ENCODE results near the gene CMTM5. TPM values are rescaled to one million over a fixed set of nuclear protein-coding genes. Genes with fewer than 3 reads are reported as not detected.

Gene CMTM5
- total RNA-seq, 1 experiment from 2014 or later: not detected

- no peak for TF ChIP-seq CTCF (IDR thresholded peaks at IDR 0.05; ENCODE audit: insufficient read depth in 1 of 2, low read depth in 1 of 2, low read length in 1 of 2, severe bottlenecking in 1 of 2, unreplicated experiment in 1 of 2)
- no peak overlapping the region for H3K27ac Mint-ChIP-seq (ENCODE audit: unreplicated experiment)
- H3K4me3 Mint-ChIP-seq (ENCODE audit: unreplicated experiment): no peak overlapping the region
- H3K4me3 ChIP-seq (ENCODE audit: low read depth, low read length): no peak overlapping the region
- DNase-seq: no peak
- POLR2A ChIA-PET: no interaction called here
- H3K27me3 Mint-ChIP-seq (ENCODE audit: insufficient read depth, unreplicated experiment): peaks cover 16% of the 10 kb centered on the region
- intact Hi-C loops (cut with micrococcal nuclease; ENCODE audit: unreplicated experiment): no loop called here
- no peaks in the 10 kb centered on the region for H3K9me3 ChIP-seq
- BruUV-seq (replicated peaks): no TSS peak
- H3K4me1 Mint-ChIP-seq (ENCODE audit: low read depth, unreplicated experiment): no peaks in the 10 kb centered on the region
- CTCF ChIA-PET: no interaction called here
- H3K9me3 Mint-ChIP-seq (ENCODE audit: unreplicated experiment): no peaks in the 10 kb centered on the region
- no peaks in the 10 kb centered on the region for H3K36me3 ChIP-seq (ENCODE audit: control insufficient read depth, insufficient read depth, low read length)
- no peaks in the 10 kb centered on the region; the same call in 1 of the 2 replicates for H3K27me3 ChIP-seq (replicated peaks; ENCODE audit: control insufficient read depth, insufficient read depth, low read length)
- H3K4me1 ChIP-seq: no peaks in the 10 kb centered on the region
- H3K36me3 Mint-ChIP-seq (ENCODE audit: insufficient read depth, unreplicated experiment): no peaks in the 10 kb centered on the region
Observed at GRCh38 chr14:23373041-23373440, 3.8 kb upstream of the CMTM5 start.

DNA sequence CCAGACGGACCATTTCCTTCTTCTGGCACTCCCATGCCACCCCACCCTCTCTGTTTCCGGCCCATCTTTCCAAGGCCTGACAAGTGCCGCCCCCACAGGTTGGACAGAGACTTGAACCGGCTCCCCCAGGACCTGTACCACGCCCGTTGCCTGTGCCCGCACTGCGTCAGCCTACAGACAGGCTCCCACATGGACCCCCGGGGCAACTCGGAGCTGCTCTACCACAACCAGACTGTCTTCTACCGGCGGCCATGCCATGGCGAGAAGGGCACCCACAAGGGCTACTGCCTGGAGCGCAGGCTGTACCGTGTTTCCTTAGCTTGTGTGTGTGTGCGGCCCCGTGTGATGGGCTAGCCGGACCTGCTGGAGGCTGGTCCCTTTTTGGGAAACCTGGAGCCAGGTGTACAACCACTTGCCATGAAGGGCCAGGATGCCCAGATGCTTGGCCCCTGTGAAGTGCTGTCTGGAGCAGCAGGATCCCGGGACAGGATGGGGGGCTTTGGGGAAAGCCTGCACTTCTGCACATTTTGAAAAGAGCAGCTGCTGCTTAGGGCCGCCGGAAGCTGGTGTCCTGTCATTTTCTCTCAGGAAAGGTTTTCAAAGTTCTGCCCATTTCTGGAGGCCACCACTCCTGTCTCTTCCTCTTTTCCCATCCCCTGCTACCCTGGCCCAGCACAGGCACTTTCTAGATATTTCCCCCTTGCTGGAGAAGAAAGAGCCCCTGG, 1.2 kb upstream of the CMTM5 start:
- Histone ChIP-seq H3K9me3 (no peaks in the 10 kb centered on the region), H3K36me3 (ENCODE audit: control insufficient read depth, insufficient read depth, low read length) (no peaks in the 10 kb centered on the region), H3K27me3 (replicated peaks; ENCODE audit: control insufficient read depth, insufficient read depth, low read length) (no peaks in the 10 kb centered on the region; the same call in 1 of the 2 replicates), H3K4me3 (ENCODE audit: low read depth, low read length) (no peak overlapping the region), H3K4me1 (no peaks in the 10 kb centered on the region)
- no TSS peak for BruUV-seq (replicated peaks)
- Mint-ChIP-seq H3K4me1 (ENCODE audit: low read depth, unreplicated experiment) (no peaks in the 10 kb centered on the region), H3K36me3 (ENCODE audit: insufficient read depth, unreplicated experiment) (no peaks in the 10 kb centered on the region), H3K27ac (ENCODE audit: unreplicated experiment) (no peak overlapping the region), H3K9me3 (ENCODE audit: unreplicated experiment) (no peaks in the 10 kb centered on the region), H3K4me3 (ENCODE audit: unreplicated experiment) (no peak overlapping the region), H3K27me3 (ENCODE audit: insufficient read depth, unreplicated experiment) (peaks cover 20% of the 10 kb centered on the region)
- TF ChIP-seq CTCF (IDR thresholded peaks at IDR 0.05; ENCODE audit: insufficient read depth in 1 of 2, low read depth in 1 of 2, low read length in 1 of 2, severe bottlenecking in 1 of 2, unreplicated experiment in 1 of 2): no peak
- CTCF ChIA-PET: no interaction called here
- POLR2A ChIA-PET: no interaction called here
- intact Hi-C loops (cut with micrococcal nuclease; ENCODE audit: unreplicated experiment): loop anchor here (5.0 kb wide), 1 partner anchor 692 kb away; no protein-coding TSS in a partner anchor
- no peak for DNase-seq

GRCh38 chr14:23377198-23377550, 328 bp downstream of the CMTM5 start:
- Mint-ChIP-seq H3K27me3 (ENCODE audit: insufficient read depth, unreplicated experiment) (peaks cover 15% of the 10 kb centered on the region), H3K4me3 (ENCODE audit: unreplicated experiment) (no peak overlapping the region), H3K27ac (ENCODE audit: unreplicated experiment) (no peak overlapping the region), H3K9me3 (ENCODE audit: unreplicated experiment) (no peaks in the 10 kb centered on the region), H3K4me1 (ENCODE audit: low read depth, unreplicated experiment) (no peaks in the 10 kb centered on the region), H3K36me3 (ENCODE audit: insufficient read depth, unreplicated experiment) (no peaks in the 10 kb centered on the region)
- DNase-seq: no peak
- intact Hi-C loops (cut with micrococcal nuclease; ENCODE audit: unreplicated experiment): loop anchor here (5.0 kb wide), 1 partner anchor 690 kb away; no protein-coding TSS in a partner anchor
- H3K4me1 ChIP-seq: no peaks in the 10 kb centered on the region
- no peak for TF ChIP-seq CTCF (IDR thresholded peaks at IDR 0.05; ENCODE audit: insufficient read depth in 1 of 2, low read depth in 1 of 2, low read length in 1 of 2, severe bottlenecking in 1 of 2, unreplicated experiment in 1 of 2)
- H3K9me3 ChIP-seq: no peaks in the 10 kb centered on the region
- ChIA-PET POLR2A (no interaction called here), CTCF (no interaction called here)
- no peaks in the 10 kb centered on the region; the same call in 1 of the 2 replicates for H3K27me3 ChIP-seq (replicated peaks; ENCODE audit: control insufficient read depth, insufficient read depth, low read length)
- no peak overlapping the region for H3K4me3 ChIP-seq (ENCODE audit: low read depth, low read length)
- no peaks in the 10 kb centered on the region for H3K36me3 ChIP-seq (ENCODE audit: control insufficient read depth, insufficient read depth, low read length)
- BruUV-seq (replicated peaks): no TSS peak
